GM19193 (cell line): Measurements from ENCODE around the gene MPPED2.

ENCODE experiments used
- POLR2A ChIP-seq: IDR thresholded peaks from 4 replicates; pipeline ENCODE4 v1.6.1; 2011; ENCODE audit not compliant: insufficient read depth, insufficient read length; ENCODE audit errors: extremely low read depth

Gene MPPED2

GRCh38 chr11:30440510-30440909, 145.6 kb downstream of the MPPED2 start:
- TF ChIP-seq POLR2A, result no peak

GRCh38 chr11:30436801-30437200, 149.4 kb downstream of the MPPED2 start:
- no peak for TF ChIP-seq POLR2A

- TF ChIP-seq POLR2A, result no peak
Observed at GRCh38 chr11:30435488-30435887, 150.7 kb downstream of the MPPED2 start.

GRCh38 chr11:30434901-30435300, 151.3 kb downstream of the MPPED2 start:
- TF ChIP-seq POLR2A, result no peak

GRCh38 chr11:30433831-30434230, 152.3 kb downstream of the MPPED2 start:
- no peak for TF ChIP-seq POLR2A

- TF ChIP-seq POLR2A, result no peak
Observed at GRCh38 chr11:30432716-30433115, 153.4 kb downstream of the MPPED2 start.

- TF ChIP-seq POLR2A, result no peak
Observed at GRCh38 chr11:30432178-30432577, 154.0 kb downstream of the MPPED2 start.

- TF ChIP-seq POLR2A, result no peak
Observed at GRCh38 chr11:30431127-30431814, 154.9 kb downstream of the MPPED2 start.

GRCh38 chr11:30429550-30429949, 156.6 kb downstream of the MPPED2 start:
- TF ChIP-seq POLR2A, result no peak

- no peak for TF ChIP-seq POLR2A
Observed at GRCh38 chr11:30426781-30427180, 159.4 kb downstream of the MPPED2 start.

GRCh38 chr11:30424844-30425243, 161.3 kb downstream of the MPPED2 start:
- no peak for TF ChIP-seq POLR2A

GRCh38 chr11:30424321-30424720, 161.8 kb downstream of the MPPED2 start:
- no peak for TF ChIP-seq POLR2A

- no peak for TF ChIP-seq POLR2A
Observed at GRCh38 chr11:30423886-30424285, 162.3 kb downstream of the MPPED2 start.

- TF ChIP-seq POLR2A, result no peak
Observed at GRCh38 chr11:30423279-30423648, 162.9 kb downstream of the MPPED2 start.

GRCh38 chr11:30422447-30423278, 163.5 kb downstream of the MPPED2 start:
- no peak for TF ChIP-seq POLR2A

- TF ChIP-seq POLR2A, result no peak
Observed at GRCh38 chr11:30420233-30420787, 165.8 kb downstream of the MPPED2 start.

GRCh38 chr11:30414806-30415205, 171.3 kb downstream of the MPPED2 start:
- no peak for TF ChIP-seq POLR2A

GRCh38 chr11:30414244-30414643, 171.9 kb downstream of the MPPED2 start:
- TF ChIP-seq POLR2A, result no peak
